GM23248 (cell line): ENCODE measurements around the gene NMRK2. TPM values are rescaled to one million over a fixed set of nuclear protein-coding genes. Genes with fewer than 3 reads are reported as not detected.
"Not testable (repeated sequence)": the region's sequence is repeated elsewhere in the genome, so short reads cannot be mapped to it uniquely, and the experiment has no call there.

Experiments
- DNase-seq: peaks from one replicate; pipeline ENCODE4 v3.0.0-alpha.2; 2015
- H2AFZ ChIP-seq: fragments of 200-600 bp; sonication (generic); 2 replicates; pipeline ENCODE4 v1.6.1; 2016; ENCODE audit warnings: antibody characterized with exemption
- H3F3A ChIP-seq: fragments of 200-600 bp; sonication (generic); 2 replicates; pipeline ENCODE4 v1.6.1; 2016; ENCODE audit warnings: mild to moderate bottlenecking, antibody characterized with exemption, mixed run types; ENCODE audit not compliant: insufficient read depth
- H3K27ac ChIP-seq: fragments of 200-600 bp; sonication (generic); 2 replicates; pipeline ENCODE4 v1.5.1; 2016; ENCODE audit warnings: mild to moderate bottlenecking
- H3K27me3 ChIP-seq: fragments of 200-600 bp; sonication (generic); replicated peaks from 2 replicates; pipeline ENCODE4 v1.6.1; 2016; ENCODE audit warnings: mild to moderate bottlenecking; ENCODE audit not compliant: insufficient read depth
- H3K36me3 ChIP-seq: fragments of 200-600 bp; sonication (generic); 2 replicates; pipeline ENCODE4 v1.6.1; 2016; ENCODE audit warnings: low read depth, mild to moderate bottlenecking
- H3K4me1 ChIP-seq: fragments of 200-600 bp; sonication (generic); 2 replicates; pipeline ENCODE4 v1.6.1; 2016; ENCODE audit warnings: mild to moderate bottlenecking; ENCODE audit not compliant: insufficient read depth
- H3K4me2 ChIP-seq: fragments of 200-600 bp; sonication (generic); one replicate; pipeline ENCODE4 v1.6.1; 2016; ENCODE audit warnings: mild to moderate bottlenecking; ENCODE audit not compliant: unreplicated experiment
- H3K4me3 ChIP-seq: fragments of 200-600 bp; sonication (generic); 2 replicates; pipeline ENCODE4 v1.5.1; 2016; ENCODE audit warnings: mild to moderate bottlenecking
- H3K79me2 ChIP-seq: fragments of 200-600 bp; sonication (generic); 2 replicates; pipeline ENCODE4 v1.6.1; 2016; ENCODE audit warnings: mild to moderate bottlenecking; ENCODE audit not compliant: insufficient read depth
- H3K9ac ChIP-seq: fragments of 200-600 bp; sonication (generic); 2 replicates; pipeline ENCODE4 v1.6.1; 2016; ENCODE audit warnings: mild to moderate bottlenecking
- H3K9me2 ChIP-seq: fragments of 200-600 bp; sonication (generic); 2 replicates; pipeline ENCODE4 v1.6.1; 2016; ENCODE audit warnings: mixed run types, mild to moderate bottlenecking, moderate library complexity; ENCODE audit not compliant: insufficient read depth
- H3K9me3 ChIP-seq: fragments of 200-600 bp; sonication (generic); one replicate; pipeline ENCODE4 v1.6.1; 2017; ENCODE audit warnings: low read depth
- H4K20me1 ChIP-seq: fragments of 200-600 bp; sonication (generic); 2 replicates; pipeline ENCODE4 v1.6.0; 2016; ENCODE audit not compliant: insufficient read depth
- EZH2 ChIP-seq: fragments of 200-600 bp; sonication (generic); IDR thresholded peaks from 2 replicates; pipeline ENCODE4 v1.6.1; 2018; ENCODE audit warnings: antibody characterized with exemption, mild to moderate bottlenecking; ENCODE audit not compliant: insufficient read depth, poor library complexity, severe bottlenecking
- EZH2phosphoT487 ChIP-seq: fragments of 200-600 bp; sonication (generic); IDR thresholded peaks from 2 replicates; pipeline ENCODE4 v1.6.1; 2018; ENCODE audit warnings: antibody characterized with exemption, moderate library complexity, mild to moderate bottlenecking, low read depth; ENCODE audit not compliant: insufficient read depth
- WGBS, 2 experiments: methylation state at CpG; one replicate each; pipeline ENCODE4 v1.1.6; 2015 to 2017; ENCODE audit warnings: low lambda C conversion rate in 2 of 2, low coverage in 1 of 2; ENCODE audit errors: missing lambda C conversion rate in 2 of 2; 5-methylcytosine and 5-hydroxymethylcytosine counted together
- in situ Hi-C: fragments of 300-500 bp; cut with MboI; formaldehyde crosslinking; loops from 2 replicates; pipeline ENCODE4 v1.15.0; 2020
- polyA plus RNA-seq: library from polyadenylated mRNA; unstranded; fragments of >200 nt; fragmentation: Nextera tagmentation; extraction: Ambion mirVana; gene quantifications from 2 replicates; pipeline ENCODE4 v1.2.1, GENCODE V29; 2016
- total RNA-seq: library from RNA; depleted of rRNA; stranded (reverse); fragments of >200 nt; shearing (Covaris generic); gene quantifications from 2 replicates; pipeline ENCODE4 v1.2.3, GENCODE V29; 2014

Gene NMRK2
- total and polyA plus RNA-seq, 2 experiments from 2014 or later = not detected

- H3K27ac ChIP-seq = peak overlapping the region; percentile 95; the same call in 1 of the 2 replicates
- H3K9me2 ChIP-seq = no peaks in the 10 kb centered on the region
- peaks cover 29% of the 10 kb centered on the region for H3F3A ChIP-seq
- TF ChIP-seq EZH2 (no peak), EZH2phosphoT487 (no peak)
- peaks cover 23% of the 10 kb centered on the region for H3K4me1 ChIP-seq
- in situ Hi-C loops = no loop called here
- no peak overlapping the region for H2AFZ ChIP-seq
- DNase-seq = no peak
- no peaks in the 10 kb centered on the region; the same call in 1 of the 2 replicates for H4K20me1 ChIP-seq
- H3K9ac ChIP-seq = no peak overlapping the region
- no peaks in the 10 kb centered on the region for H3K9me3 ChIP-seq
- H3K4me3 ChIP-seq = no peak overlapping the region
- H3K36me3 ChIP-seq = peaks cover 28% of the 10 kb centered on the region; the same call in 1 of the 2 replicates
- H3K79me2 ChIP-seq = peaks cover 83% of the 10 kb centered on the region
- no peaks in the 10 kb centered on the region for H3K27me3 ChIP-seq
- WGBS, 2 experiments = 86 to 88% methylated on average over 30 of the region's 30 CpGs
- no peak overlapping the region for H3K4me2 ChIP-seq
Observed at GRCh38 chr19:3966051-3967017, 33.5 kb downstream of the NMRK2 start.

GRCh38 chr19:3967983-3968382, 35.1 kb downstream of the NMRK2 start:
- H3K9ac ChIP-seq = peak overlapping the region; percentile 57
- H3K9me2 ChIP-seq, H3K9me3 ChIP-seq, H4K20me1 ChIP-seq, DNase-seq, in situ Hi-C loops, H2AFZ ChIP-seq, H3K27me3 ChIP-seq: not testable (repeated sequence)
- peak overlapping the region; percentile 45 for H3K4me3 ChIP-seq
- peaks cover 16% of the 10 kb centered on the region; the same call in 1 of the 2 replicates for H3K36me3 ChIP-seq
- H3K79me2 ChIP-seq = peaks cover 66% of the 10 kb centered on the region
- WGBS, 2 experiments = 74 to 76% methylated on average over 12 of the region's 12 CpGs
- H3K4me1 ChIP-seq = peaks cover 23% of the 10 kb centered on the region
- H3K4me2 ChIP-seq = peak overlapping the region; percentile 46
- peak overlapping the region; percentile 95 for H3K27ac ChIP-seq
- H3F3A ChIP-seq = peaks cover 44% of the 10 kb centered on the region

- H2AFZ ChIP-seq = no peak overlapping the region
- H3K9me2 ChIP-seq = no peaks in the 10 kb centered on the region
- peaks cover 44% of the 10 kb centered on the region for H3F3A ChIP-seq
- peaks cover 16% of the 10 kb centered on the region; the same call in 1 of the 2 replicates for H3K36me3 ChIP-seq
- peaks cover 58% of the 10 kb centered on the region for H3K79me2 ChIP-seq
- peak overlapping the region; percentile 97 for H3K4me3 ChIP-seq
- in situ Hi-C loops = no loop called here
- peak overlapping the region; percentile 100 for H3K4me2 ChIP-seq
- peaks cover 23% of the 10 kb centered on the region for H3K4me1 ChIP-seq
- no peak for TF ChIP-seq EZH2phosphoT487
- no peak for TF ChIP-seq EZH2
- no peaks in the 10 kb centered on the region; the same call in 1 of the 2 replicates for H4K20me1 ChIP-seq
- H3K9ac ChIP-seq = peak overlapping the region; percentile 99
- H3K27ac ChIP-seq = peak overlapping the region; percentile 95
- no peaks in the 10 kb centered on the region for H3K27me3 ChIP-seq
- DNase-seq = peak; percentile 98
- no peaks in the 10 kb centered on the region for H3K9me3 ChIP-seq
- WGBS, 2 experiments = 2% methylated on average over 9 of the region's 9 CpGs
Observed at GRCh38 chr19:3968556-3969434, 35.9 kb downstream of the NMRK2 start.
